Nucleus accumbens (tissue), 56 donors: ENCODE results near the gene SRRM5.
A peak's percentile ranks its signal among the peaks of the same experiment; 100 is the strongest.
"Not testable (repeated sequence)": the region's sequence is repeated elsewhere in the genome, so short reads cannot be mapped to it uniquely, and the experiment has no call there.

Experiments used
- DNase-seq, 56 donors: peaks; one replicate each; lab custom pipeline; 2025; lab: John Stamatoyannopoulos, UW

SRRM5 gene, protein sequence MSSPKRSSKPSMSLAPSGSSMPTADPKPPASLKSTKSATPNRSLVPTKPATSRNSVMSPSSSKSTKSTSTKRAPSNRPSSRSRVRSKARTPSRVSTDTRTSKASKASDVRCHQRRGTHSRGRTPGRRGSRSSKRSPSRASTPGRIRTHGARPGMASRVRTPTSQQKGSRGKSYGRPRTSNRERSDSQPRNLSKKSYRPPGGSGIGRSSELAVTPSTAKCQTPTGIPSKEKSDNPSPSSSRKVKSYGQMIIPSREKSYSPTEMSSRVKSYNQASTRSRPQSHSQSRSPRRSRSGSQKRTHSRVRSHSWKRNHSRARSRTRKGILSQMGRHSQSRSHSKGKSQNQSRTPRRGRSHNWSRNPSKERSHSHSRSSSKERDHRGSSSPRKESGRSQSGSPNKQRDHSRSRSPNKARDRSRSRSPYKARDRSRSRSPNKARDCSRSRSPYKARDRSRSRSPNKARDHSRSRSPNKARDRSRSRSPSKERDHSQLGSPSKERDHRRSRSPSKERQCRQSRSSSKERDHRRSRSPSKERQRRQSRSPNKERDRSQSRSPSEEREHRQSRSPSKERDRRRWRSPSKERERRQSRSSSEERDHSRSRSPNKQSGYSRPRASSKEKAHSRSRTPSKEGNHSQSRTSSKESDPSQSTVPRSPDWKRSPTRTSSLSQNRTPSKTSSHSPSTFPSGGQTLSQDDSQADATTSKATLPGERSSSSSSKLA

DNA sequence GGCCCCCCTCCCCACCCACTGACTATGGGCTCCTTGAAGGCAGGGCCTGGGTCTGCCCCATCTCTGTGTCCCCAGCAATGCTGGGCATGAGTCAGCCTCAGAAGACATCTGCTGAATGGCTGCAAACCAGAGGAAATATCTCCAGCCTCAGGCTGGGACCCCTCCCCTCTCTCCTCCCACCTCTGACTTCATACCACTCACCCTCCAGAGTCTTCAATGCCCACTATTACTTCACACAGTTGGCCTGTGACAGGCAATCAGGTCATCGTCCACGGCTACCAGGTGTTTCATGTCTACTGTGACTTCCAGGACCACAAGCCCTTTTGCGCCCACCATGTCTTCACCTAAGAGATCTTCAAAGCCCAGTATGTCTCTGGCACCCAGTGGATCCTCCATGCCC lies at the start of gene SRRM5:
Gene SRRM5 (plus strand): TSS at position 301 of the 400 bp plus-strand sequence. CDS start 34 bp downstream, at position 335.
- no peak for DNase-seq

DNA sequence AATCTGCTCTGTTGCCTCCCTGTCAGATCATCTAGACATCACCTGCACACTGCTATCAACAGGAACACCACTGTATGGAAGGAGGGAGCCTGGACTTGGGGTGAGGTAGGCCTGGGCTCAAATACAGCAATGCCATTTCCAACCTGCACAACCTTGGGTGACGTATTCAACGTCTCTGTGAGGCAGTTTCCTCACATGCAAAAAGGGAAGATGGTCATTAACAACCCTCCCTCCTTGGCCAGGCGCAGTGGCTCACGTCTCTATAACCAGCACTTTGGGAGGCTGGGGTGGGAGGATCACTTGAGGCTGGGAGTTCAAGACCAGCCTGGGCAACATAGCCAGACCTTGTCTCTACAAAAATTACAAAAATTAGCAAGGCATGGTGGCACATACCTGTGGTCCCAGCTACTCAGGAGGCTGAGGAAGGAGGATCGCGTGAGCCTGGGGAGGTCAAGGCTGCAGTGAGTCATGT lies 49.6 kb upstream of the SRRM5 start:
- no peak for DNase-seq

DNA sequence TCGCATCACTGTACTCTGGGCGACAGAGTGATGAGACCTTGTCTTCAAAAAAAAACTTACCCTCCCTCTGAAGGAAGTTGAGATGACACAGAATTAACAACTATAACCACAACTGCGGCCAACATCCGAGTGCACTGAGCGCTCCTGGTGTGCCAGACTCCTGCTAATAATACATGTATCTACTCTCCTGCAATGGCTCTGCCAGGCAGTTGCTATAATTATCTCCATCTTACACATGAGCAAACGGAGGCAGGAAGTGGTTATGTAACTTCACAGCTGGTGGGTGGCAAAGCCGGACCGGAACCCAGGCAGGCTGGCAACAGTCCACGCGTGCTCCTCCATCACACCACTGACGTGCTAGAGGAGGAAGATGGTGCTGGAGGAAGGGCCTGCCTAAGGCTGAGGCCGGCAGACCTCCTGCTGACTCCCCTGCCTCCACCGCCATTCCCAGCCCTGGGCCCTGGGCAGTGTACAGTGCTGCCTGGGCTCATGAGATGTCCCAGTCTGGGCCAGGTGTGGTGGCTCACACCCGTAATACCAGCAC lies 49.1 kb upstream of the SRRM5 start:
- DNase-seq: peak in 52 of 56 donors; percentile 9 to 75 (median 38)

DNA sequence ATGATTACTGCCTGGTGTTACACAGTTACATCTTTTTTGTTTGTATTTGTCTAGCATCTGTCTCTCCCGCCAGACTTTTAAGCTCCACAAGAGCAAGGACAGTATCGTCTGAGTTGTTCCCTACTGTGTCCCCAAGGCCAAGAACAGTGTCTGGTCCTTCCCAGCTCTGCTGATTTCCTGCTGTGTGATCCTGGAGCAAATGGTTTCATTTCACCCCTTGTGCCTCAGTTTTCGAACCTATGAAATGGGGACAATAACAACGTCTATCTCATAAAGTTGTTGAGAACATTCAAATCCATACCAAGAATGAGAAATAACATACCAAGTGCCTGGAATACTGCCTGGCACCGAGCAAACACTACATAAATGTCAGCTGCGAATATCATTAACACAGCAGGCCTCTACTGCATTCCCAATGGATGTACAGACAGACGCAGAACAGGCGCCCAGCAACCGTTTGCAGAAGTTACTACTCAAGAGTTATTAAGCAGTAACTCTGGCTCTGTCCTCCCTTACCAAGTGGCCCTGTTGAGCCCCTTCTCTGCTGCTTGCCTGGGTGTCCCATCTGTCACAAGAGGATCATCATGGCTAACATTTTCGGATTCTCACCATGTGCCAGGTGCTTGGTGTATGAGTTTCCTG lies 48.0 kb upstream of the SRRM5 start:
- no peak for DNase-seq

DNA sequence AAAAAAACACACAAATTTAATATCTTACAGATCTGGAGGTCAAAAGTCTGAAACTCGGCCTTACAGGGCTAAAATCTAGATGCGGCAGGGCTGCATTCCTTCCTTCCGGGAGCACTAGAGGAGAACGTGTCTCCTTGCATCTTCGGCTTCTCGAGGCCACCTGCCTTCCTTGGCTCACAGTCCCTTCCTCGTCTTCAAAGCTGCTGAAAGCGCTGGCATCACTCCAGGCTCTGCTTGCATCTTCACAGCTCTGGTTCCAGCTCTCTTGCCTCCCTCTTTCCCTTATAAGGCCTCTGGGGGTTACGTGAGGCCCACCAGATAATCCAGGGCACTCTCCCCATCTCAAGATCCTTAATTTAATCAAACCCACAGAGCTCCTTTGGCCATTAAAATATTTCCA lies 47.1 kb upstream of the SRRM5 start:
- no peak for DNase-seq

DNA sequence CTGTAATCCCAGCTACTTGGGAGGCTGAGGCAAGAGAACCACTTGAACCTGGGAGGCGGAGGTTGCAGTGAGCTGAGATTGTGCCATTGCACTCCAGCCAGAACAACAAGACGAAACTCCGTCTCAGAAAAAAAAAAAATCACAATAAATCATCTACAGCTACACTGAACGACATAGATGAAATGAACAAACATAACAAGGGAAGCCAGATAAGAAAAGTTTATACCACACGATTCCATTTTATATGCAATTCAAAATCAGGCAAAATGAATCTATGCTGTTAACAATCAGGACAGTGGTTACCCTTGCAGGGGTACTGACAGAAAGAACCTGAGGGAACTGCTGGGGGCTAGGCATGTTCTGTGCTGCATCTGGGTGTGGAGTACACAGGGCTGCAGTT lies 42.2 kb upstream of the SRRM5 start:
- no peak for DNase-seq

DNA sequence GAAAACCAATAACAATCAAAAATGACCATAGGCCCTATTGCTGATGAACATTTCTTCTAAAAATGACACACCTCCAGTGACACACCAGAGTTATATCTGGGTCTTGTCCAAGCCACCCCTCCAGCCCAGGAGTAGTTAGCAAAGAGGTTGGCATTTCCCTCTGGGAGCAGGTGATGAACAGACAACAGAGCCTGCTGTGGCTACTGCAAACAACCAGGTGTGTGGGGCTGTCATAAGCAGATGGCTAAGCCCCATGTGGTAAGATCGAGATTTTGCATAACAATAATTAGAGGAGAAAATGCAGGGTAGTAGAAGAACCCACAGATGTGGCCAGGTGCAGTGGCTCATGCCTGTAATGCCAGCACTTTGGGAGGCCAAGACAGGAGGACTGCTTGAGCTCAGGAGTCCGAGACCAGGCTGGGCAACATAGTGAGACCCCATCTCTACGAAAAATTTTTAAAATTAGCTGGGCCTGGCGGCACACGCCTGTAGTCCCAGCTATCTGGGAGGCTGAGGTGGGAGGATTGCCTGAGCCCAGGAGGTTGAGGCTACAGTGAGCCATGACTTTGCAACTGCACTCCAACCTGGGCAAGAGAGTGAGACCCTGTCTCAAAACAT lies 41.6 kb upstream of the SRRM5 start:
- DNase-seq: no peak

DNA sequence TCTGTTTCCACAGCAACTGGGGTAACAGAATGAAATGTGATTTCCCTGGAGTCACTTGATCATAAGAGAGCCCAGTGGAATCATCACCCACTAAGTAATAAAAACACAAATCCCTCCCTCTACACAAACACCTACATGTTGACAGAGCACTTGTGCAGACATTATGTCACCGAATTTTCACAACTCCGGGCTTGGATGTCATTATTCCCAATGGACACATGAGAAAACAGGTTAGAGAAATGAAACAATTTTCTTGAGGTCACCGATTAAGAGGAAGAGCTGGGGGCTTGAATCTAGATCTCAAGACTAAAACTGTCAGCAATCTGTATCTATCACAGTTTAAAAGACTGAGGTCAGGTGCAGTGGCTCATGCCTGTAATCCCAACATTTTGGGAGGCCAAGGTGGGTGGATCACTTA lies 39.7 kb upstream of the SRRM5 start:
- no peak for DNase-seq

DNA sequence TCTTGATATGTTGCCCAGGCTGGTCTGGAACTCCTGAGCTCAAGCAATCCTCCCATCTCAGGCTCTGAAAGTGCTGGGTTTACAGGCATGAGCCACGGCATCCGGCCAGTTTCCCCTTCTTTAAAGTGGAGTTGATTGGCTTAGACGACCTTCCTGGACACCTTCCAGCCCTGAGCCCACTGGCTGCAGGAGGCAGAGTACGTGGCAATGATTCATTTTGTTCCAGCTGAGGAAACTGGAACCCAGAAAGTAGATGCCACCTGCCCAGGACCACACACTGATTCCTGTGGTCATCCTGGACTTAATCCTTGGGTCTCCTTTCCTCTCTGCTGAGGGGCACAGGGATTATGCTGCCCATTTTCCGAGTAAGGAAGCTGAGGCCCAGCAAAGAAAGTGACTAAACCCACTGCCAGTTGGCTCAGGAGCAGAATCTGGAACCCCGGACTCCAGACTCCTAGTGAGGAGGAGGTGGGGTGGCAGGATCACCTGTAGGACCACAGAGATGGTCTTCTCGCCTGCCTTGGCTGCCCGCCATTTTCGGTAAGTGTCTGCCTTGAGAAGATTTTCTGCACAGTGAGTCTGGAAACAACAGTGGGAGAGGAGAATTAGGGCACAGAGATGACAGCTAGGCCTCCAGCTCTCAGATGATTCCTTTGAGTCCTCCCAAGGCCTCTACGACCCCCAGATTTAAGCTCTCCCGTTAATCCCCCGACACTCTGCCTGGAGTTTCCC lies 37.3 kb upstream of the SRRM5 start:
- no peak for DNase-seq

DNA sequence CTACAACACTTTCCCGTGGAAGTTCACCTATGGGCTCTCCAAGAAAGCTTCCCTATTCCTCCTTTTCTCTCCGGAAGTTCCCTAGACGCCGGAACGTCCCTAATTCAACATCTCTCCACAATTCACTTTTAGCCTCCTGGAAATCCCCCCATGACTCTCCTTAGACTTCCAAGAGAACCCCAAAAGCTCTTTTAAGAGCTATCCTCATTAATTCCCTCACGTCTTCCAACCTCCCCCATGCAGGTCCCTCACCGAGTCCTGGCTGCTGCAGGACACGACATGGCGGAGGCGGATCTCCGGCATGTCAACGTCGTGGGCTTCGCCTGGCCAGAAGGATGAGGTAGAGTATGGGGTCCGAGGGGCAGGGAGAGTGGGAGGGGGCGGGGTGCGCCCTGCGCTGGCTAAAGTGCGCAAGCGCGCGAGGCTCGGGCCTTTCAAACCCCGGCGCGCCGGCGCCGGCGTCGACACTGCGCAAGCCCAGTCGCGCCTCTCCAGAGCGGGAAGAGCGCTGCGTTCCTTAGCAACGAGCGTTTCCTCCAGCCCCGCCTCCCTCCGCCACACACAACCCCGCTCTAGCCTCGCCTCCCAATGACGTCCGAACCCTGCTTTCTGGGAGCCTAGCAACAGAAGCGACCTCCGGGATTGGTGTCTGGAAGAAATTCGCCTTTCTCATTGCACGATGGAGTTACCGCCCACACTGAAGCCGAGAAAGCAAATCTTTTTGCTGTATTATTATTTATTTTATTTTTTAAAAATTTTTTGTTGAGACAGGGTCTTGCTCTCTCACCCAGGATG lies 36.5 kb upstream of the SRRM5 start, which contains the start of the genes PINLYP and XRCC1:
Gene PINLYP (plus strand): TSS at position 646 of the 795 bp plus-strand sequence. CDS start 1,391 bp downstream, outside the sequence.
Gene XRCC1 (minus strand): TSS at position 372 of the 795 bp plus-strand sequence. CDS start 69 bp downstream, at position 303.
- DNase-seq: peak; percentile 69 to 99 (median 95)

DNA sequence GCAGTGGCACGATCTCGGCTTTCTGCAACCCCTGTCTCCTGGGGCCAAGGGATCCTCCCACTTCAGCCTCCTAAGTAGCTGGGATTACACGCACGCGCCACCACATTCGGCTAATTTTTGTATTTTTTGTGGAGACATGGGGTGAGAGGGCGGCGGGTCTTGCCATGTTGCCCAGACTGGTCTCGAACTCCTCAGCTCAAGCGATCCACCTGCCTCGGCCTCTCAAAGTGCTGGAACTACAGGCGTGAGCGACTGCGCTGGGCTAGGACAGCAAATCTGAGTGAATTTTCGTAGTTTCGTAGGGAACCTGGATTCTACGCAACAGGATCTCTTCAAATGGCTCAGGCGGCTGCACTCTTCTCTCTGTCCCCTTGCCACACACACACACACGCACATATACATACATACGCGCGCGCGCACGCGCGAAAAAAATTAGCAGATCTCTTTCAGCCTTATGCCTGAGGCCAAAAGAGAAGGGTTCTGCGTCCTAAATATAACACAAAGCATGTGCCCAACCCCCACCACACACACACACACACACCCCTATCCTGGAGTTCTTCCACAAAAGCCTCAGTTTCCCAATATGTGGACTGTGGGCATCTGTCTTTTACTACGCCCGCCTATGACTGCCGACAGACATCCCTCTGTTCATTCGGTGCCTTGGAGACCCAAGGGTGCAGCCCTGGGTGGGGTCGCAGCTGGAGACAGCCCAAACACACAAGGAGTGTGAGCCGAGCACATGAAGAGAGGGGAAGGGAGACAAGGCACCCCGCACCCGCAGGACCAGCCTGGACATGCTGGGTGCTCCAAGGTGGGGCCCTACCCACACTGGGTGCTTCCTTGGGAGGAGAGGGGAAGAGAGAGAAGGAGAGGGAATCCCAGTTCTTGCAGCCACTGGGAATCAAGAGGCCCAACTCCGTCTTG lies 35.7 kb upstream of the SRRM5 start:
- peak in 3 of 56 donors; percentile 30 to 50 (median 49) for DNase-seq

DNA sequence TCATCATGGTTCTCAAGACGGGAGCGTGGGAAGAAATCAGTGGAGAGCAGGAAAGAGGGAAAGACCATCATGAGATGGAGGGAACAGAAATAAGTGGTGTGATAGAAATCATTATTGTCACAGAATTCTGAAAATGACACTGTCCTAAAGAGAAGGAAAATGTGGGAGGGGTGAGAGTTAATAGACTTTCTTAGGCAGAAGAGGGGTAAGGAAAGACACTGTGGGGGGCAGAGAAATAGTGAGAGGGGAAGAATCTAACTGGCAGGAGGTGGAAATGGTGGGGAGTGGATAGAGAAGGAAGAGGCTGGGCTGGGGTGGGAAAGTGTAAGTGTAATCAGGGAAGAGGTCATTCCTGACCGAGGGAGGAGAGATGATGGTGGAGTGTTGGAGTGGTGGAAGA lies 33.1 kb upstream of the SRRM5 start:
- no peak for DNase-seq

DNA sequence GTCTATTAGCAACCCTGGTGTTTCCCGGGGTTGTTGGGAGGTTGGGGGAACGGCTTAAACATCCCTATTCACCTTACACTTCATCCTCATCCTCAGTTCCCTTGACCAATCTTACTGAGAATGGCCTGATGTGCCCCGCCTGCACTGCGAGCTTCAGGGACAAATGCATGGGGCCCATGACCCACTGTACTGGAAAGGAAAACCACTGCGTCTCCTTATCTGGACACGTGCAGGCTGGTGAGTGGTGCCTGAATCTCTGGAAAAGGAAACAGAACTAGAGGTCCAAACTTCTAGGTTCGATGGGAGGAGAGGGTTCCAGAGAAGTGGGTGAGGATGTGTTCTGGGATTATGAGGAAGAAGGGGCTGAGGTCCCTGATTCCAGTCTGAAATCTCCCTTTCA lies 30.4 kb upstream of the SRRM5 start:
- no peak for DNase-seq

DNA sequence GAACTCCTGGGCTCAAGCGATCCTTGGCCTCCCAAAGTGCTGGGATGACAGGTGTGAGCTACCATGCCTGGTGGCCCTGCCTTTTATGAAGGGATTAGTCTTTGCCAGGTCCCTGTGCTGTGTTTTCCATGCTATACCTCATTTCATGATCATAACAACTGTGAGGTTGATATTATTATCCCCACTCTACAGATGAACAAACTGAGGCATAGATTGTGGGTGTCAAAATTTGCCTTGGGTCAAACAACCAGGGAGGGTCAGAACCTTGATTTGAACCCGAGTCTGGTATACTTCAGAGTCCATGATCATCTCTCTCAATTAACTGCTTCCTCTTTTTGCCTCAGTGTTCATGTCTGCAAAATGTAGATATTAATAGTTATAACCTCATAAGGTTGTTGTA lies 29.4 kb upstream of the SRRM5 start:
- no peak for DNase-seq

DNA sequence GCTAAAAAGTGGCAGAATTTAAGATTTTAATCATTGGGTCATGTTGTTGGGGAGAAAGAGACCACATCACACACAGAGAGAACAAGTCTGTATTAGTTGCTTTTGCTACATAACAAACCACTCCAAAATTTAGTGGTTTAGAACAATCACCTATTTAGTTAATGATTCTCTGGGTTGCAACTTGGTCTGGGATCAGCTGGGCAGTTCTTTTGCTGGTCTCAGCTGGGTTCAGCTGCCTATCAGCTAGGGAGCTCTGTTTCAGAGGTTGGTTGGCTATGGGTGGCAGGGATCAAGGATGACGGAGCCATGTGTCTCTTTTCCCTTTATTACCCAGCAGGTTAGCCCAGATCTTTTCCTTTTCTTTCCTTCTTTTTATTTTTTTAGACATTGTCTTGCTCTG lies 27.4 kb upstream of the SRRM5 start:
- no peak for DNase-seq

DNA sequence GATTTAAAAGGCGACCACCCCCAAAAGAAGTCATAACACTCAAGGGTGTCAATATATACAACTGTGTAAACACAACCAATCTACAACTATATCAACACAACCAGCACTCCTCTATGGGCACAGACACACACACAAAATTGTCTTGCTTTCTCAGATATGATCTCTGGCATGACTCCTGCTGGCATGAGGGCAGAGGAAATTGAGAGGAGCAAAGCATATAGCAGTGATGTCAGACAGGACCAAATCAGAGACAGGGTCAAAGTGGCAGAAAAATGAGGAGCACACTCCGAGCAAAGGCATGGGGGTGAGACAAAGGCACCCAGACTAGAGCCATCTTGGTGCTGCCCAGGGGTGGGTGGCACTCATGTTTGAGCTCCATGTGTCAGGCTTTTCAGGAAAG lies 25.5 kb upstream of the SRRM5 start:
- DNase-seq: no peak

DNA sequence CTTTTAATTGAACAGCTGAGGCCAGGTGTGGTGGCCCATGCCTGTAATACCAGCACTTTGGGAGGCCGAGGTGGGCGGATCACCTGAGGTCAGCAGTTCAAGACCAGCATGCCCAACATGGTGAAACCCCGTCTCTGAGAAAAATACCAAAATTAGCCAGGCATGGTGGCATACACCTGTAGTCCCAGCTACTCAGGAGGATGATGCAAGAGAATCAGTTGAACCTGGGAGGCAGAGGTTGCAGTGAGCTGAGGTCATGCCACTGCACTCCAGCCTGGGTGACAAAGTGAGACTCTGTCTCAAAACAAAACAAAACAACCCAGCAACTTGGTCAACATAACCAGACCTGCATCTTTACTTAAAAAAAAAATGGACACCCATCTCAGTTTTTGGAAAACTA lies 24.9 kb upstream of the SRRM5 start:
- not testable (repeated sequence) for DNase-seq

DNA sequence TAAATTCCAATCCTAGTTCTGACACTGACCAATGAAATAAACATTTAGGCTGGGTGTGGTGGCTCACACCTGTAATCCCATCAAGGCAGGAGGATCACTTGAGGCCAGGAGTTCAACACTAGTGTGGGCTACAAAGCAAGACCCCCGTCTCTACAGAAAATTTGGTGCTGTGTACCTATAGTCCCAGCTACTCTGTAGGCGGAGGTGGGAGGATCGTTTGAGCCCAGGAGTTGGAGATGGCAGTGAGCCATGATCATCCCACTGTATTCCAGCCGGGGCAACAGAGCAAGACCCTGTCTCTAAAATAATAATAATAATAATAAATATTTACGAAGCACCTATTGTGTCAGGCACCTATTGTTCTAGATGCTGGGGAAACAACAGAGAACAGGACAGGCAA lies 22.6 kb upstream of the SRRM5 start:
- DNase-seq: no peak
